ENCODE data around the gene MORN1. TPM values are rescaled to one million over a fixed set of nuclear protein-coding genes. Genes with fewer than 3 reads are reported as not detected.

Gene MORN1
- total and polyA plus RNA-seq, 9 of the 15 experiments (the other 6 are each of a cell fraction or from before 2014, with no cell fraction given) = 0.24 to 9.3 (median 4.2) TPM

DNA sequence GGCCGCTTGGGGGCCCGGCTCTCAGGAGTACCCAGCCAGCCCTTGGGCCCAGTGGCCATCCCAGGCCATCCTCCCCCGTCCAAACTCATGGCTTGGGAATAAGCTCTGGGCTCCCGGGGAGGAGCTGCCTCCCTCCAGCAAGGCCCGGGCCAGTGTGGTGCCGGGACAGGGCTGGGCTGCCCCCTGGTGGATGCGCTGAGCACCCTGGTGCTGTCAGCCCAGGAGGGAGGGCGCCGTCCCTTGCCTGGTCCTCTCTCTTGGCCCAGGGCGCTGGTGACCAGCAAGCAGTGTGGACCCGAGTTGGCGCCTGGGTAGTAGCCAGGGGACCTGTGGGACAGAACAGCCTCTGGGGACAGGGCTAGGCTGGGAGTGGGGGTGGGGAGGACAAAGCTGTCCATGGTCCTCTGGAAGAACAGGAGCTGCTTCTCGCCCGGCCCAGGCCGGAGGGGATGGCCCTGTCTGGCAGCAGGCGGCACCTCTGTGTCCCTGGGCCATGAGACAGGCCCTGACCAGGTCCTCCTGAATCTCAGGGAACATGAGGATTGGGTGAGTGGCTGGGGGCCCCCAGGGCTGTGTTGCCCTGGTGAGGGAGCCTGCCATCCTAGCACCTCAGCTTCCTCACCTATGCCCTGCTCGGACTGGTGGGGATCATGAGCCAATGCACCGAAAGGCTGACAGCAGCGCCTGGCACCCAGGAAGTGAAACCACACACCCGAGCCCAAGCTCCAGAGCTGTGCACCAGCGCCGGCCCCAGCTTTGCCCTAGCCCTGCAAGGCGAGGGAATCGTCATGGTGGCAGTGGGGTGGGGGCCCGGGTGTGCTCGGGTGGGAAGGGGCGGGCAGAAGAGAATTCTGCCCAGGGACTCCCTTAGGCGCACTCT is 9.4 kb downstream of the MORN1 start (continued):
- TF ChIP-seq, protein P1, sequence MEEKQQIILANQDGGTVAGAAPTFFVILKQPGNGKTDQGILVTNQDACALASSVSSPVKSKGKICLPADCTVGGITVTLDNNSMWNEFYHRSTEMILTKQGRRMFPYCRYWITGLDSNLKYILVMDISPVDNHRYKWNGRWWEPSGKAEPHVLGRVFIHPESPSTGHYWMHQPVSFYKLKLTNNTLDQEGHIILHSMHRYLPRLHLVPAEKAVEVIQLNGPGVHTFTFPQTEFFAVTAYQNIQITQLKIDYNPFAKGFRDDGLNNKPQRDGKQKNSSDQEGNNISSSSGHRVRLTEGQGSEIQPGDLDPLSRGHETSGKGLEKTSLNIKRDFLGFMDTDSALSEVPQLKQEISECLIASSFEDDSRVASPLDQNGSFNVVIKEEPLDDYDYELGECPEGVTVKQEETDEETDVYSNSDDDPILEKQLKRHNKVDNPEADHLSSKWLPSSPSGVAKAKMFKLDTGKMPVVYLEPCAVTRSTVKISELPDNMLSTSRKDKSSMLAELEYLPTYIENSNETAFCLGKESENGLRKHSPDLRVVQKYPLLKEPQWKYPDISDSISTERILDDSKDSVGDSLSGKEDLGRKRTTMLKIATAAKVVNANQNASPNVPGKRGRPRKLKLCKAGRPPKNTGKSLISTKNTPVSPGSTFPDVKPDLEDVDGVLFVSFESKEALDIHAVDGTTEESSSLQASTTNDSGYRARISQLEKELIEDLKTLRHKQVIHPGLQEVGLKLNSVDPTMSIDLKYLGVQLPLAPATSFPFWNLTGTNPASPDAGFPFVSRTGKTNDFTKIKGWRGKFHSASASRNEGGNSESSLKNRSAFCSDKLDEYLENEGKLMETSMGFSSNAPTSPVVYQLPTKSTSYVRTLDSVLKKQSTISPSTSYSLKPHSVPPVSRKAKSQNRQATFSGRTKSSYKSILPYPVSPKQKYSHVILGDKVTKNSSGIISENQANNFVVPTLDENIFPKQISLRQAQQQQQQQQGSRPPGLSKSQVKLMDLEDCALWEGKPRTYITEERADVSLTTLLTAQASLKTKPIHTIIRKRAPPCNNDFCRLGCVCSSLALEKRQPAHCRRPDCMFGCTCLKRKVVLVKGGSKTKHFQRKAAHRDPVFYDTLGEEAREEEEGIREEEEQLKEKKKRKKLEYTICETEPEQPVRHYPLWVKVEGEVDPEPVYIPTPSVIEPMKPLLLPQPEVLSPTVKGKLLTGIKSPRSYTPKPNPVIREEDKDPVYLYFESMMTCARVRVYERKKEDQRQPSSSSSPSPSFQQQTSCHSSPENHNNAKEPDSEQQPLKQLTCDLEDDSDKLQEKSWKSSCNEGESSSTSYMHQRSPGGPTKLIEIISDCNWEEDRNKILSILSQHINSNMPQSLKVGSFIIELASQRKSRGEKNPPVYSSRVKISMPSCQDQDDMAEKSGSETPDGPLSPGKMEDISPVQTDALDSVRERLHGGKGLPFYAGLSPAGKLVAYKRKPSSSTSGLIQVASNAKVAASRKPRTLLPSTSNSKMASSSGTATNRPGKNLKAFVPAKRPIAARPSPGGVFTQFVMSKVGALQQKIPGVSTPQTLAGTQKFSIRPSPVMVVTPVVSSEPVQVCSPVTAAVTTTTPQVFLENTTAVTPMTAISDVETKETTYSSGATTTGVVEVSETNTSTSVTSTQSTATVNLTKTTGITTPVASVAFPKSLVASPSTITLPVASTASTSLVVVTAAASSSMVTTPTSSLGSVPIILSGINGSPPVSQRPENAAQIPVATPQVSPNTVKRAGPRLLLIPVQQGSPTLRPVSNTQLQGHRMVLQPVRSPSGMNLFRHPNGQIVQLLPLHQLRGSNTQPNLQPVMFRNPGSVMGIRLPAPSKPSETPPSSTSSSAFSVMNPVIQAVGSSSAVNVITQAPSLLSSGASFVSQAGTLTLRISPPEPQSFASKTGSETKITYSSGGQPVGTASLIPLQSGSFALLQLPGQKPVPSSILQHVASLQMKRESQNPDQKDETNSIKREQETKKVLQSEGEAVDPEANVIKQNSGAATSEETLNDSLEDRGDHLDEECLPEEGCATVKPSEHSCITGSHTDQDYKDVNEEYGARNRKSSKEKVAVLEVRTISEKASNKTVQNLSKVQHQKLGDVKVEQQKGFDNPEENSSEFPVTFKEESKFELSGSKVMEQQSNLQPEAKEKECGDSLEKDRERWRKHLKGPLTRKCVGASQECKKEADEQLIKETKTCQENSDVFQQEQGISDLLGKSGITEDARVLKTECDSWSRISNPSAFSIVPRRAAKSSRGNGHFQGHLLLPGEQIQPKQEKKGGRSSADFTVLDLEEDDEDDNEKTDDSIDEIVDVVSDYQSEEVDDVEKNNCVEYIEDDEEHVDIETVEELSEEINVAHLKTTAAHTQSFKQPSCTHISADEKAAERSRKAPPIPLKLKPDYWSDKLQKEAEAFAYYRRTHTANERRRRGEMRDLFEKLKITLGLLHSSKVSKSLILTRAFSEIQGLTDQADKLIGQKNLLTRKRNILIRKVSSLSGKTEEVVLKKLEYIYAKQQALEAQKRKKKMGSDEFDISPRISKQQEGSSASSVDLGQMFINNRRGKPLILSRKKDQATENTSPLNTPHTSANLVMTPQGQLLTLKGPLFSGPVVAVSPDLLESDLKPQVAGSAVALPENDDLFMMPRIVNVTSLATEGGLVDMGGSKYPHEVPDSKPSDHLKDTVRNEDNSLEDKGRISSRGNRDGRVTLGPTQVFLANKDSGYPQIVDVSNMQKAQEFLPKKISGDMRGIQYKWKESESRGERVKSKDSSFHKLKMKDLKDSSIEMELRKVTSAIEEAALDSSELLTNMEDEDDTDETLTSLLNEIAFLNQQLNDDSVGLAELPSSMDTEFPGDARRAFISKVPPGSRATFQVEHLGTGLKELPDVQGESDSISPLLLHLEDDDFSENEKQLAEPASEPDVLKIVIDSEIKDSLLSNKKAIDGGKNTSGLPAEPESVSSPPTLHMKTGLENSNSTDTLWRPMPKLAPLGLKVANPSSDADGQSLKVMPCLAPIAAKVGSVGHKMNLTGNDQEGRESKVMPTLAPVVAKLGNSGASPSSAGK (IDR thresholded peaks at IDR 0.05) = no peak
- TF ChIP-seq NCOA4 (IDR thresholded peaks at IDR 0.05; ENCODE audit: partially characterized antibody) (no peak), RB1 (IDR thresholded peaks at IDR 0.05; ENCODE audit: low read depth) (peak; percentile 94)
- TF ChIP-seq, protein P2, sequence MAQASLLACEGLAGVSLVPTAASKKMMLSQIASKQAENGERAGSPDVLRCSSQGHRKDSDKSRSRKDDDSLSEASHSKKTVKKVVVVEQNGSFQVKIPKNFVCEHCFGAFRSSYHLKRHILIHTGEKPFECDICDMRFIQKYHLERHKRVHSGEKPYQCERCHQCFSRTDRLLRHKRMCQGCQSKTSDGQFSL (CRISPR knock-in tag; IDR thresholded peaks at IDR 0.05) = peak; percentile 27; the same call in 1 of the 2 replicates
- TF ChIP-seq, protein P2 (tag; IDR thresholded peaks at IDR 0.05) = no peak
- TF ChIP-seq, protein P3, sequence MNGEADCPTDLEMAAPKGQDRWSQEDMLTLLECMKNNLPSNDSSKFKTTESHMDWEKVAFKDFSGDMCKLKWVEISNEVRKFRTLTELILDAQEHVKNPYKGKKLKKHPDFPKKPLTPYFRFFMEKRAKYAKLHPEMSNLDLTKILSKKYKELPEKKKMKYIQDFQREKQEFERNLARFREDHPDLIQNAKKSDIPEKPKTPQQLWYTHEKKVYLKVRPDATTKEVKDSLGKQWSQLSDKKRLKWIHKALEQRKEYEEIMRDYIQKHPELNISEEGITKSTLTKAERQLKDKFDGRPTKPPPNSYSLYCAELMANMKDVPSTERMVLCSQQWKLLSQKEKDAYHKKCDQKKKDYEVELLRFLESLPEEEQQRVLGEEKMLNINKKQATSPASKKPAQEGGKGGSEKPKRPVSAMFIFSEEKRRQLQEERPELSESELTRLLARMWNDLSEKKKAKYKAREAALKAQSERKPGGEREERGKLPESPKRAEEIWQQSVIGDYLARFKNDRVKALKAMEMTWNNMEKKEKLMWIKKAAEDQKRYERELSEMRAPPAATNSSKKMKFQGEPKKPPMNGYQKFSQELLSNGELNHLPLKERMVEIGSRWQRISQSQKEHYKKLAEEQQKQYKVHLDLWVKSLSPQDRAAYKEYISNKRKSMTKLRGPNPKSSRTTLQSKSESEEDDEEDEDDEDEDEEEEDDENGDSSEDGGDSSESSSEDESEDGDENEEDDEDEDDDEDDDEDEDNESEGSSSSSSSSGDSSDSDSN (IDR thresholded peaks at IDR 0.05; ENCODE audit: borderline replicate concordance in 1 of 2, low read depth in 2 of 2, low read length in 2 of 2) = no peak

Data from K562 (cell line).